Left forelimb (tissue), 1 donor: Measurements from ENCODE around the gene TERC.
"Not testable (repeated sequence)": the region's sequence is repeated elsewhere in the genome, so short reads cannot be mapped to it uniquely, and the experiment has no call there.

Experiments used
- DNase-seq: peaks from one replicate; pipeline ENCODE4 v3.0.0-alpha.2; 2018; ENCODE audit warnings: low spot score

TERC gene

DNA sequence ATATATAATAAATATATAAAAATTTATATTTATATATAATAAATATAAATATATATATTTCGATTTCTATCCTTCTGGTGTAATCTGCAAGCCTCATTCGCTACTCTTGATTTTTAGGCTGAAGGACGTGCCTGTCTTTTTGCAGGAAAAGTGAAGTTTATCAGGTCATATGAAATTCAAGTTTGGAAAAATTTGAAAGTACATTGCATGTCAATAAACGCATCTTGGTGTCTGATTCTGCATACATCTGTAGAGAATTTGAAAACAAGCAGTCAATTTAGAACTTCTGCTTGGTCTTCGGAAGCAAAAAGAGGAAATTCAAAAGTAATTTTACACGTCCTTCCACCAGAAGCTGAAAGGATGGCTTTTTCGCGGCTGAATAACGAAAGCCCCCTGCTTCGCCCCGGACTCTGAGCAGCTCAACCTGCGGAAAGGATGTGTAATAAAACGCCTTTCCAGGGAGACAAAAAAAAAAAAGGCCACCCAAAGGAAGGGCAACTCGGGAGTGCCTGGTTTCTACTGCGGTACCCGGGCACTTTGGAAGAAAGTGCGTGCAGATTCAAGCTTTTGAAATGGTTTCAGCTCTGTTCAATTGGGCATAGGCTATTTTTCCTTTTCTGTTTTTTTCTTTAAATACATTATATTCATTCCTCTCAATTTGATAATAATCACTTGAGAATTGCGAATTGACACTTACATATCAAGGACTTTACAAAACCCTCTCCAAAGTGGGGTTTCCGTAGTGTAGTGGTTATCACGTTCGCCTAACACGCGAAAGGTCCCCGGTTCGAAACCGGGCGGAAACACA, 6.8 kb upstream of the TERC start:
- DNase-seq = peak; percentile 77

- DNase-seq = peak; percentile 83
These were observed 4.7 kb upstream of the TERC start, which contains the start of gene ACTRT3 for GRCh38 chr3:169769287-169770181. TSS of gene ACTRT3 (minus strand) at chr3:169769561. CDS start at chr3:169769520, 41 bp downstream.

DNA sequence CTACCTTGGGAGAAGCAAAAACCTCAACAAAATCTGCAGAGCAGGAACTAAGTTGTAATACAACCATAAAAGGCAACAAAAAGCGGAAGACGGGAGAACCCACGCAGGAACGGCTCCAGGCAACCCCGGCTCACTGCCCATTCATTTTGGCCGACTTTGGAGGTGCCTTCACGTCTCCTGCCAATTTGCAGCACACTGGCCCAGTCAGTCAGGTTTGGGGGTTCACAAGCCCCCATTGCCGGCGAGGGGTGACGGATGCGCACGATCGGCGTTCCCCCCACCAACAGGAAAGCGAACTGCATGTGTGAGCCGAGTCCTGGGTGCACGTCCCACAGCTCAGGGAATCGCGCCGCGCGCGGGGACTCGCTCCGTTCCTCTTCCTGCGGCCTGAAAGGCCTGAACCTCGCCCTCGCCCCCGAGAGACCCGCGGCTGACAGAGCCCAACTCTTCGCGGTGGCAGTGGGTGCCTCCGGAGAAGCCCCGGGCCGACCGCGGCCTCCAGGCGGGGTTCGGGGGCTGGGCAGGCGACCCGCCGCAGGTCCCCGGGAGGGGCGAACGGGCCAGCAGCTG, 463 bp downstream of the TERC start:
- DNase-seq = peak; percentile 86

DNA sequence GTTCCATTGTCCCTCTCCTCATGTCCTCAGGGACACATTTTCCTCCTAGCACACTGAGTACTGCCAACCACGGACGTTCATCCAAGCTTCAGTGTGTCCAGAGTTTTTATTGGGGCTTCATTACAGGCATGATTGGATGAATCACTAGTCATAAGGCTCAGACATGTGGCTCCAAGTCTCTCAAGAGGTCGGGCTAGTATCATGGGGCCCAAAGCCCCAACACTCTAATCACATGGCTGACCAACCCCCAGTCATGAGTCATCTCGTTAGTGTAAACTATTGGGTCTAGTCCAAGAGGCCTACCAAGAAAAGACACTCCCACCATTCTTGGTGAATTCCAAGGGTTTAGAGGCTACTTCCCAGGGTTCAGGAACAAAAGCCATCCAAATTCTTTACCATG, 4.4 kb downstream of the TERC start:
- no peak for DNase-seq

DNA sequence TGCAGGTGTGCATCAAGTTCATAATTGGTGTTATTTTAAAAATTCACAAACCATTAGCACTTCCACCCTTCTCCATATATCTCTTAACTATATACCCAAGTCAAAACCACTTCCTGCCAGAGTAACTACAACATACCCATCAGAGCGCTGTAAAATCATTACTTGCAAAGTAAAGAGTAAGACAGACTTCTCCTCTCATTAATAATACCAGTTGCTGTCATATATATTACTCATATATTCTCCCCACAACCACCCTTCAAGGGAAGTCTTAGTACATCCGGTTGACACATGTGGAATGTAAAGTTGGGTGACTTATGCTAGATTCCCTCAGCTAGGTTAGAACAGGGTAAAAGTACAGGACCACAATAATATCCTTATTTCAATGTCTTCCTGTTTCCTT, 5.6 kb downstream of the TERC start:
- DNase-seq = no peak

GRCh38 chr3:169758359-169758994, 6.4 kb downstream of the TERC start:
- no peak for DNase-seq

- no peak for DNase-seq
These were observed 9.4 kb downstream of the TERC start for GRCh38 chr3:169755488-169755887.

DNA sequence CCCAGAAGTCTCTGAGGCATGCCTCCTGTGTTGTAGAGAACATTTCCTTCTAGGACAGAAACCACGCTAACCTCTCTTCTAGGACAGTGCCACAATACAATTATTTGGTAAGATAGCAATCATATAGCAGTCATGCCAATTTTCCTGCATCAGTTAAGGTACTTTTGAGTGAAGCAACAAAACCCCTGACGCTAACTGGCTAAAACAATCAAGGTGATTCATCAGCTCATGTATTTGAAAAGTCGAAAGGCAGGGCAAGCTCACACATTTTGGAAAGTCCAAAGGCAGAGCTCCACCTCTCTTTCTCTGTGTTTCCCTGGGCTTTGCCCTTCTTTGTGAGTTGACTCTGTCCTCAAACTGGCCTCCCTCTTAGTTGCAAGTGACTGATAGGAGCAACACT, 10.1 kb downstream of the TERC start:
- no peak for DNase-seq

DNA sequence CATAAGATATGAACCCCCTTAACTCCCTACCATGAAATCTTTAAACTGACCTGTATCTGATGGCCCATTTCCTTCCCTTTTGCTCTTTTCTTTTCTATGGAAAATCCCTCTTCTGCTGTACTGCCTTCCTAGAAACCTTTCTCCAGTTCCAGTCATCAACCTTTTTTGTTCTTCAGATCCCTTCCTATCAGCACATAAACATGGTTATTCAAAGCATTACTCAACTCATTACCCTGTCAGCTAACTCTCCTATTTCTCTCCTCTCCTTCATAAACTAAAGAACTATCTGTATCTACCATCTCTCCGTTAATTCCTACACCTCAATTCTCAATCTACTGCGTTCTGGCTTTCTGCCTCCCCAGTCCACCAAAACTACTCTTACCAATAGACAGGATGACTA, 13.0 kb downstream of the TERC start:
- no peak for DNase-seq

- no peak for DNase-seq
These were observed 14.2 kb downstream of the TERC start for GRCh38 chr3:169750665-169751064.

GRCh38 chr3:169748670-169749069, 16.2 kb downstream of the TERC start:
- no peak for DNase-seq

GRCh38 chr3:169746924-169747323, 17.9 kb downstream of the TERC start:
- DNase-seq = no peak

- DNase-seq = no peak
These were observed 20.4 kb downstream of the TERC start for GRCh38 chr3:169744366-169745054.

- no peak for DNase-seq
These were observed 25.8 kb downstream of the TERC start for GRCh38 chr3:169739067-169739466.

DNA sequence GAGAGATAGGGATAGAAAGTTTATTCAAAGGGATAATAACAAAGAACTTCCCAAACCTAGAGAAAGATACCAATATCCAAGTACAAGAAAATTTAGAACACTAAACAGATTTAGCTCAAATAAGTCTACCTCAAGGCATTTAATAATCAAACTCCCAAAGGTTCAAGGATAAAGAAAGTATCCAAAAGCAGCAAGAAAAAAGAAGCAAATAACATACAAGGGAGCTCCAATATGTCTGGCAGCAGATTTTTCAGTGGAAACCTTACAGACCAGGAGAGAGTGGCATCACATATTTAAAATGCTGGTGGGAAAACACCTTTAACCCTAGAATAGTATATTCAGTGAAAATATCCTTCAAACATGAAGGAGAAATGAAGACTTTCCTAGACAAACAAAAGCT, 33.0 kb downstream of the TERC start:
- not testable (repeated sequence) for DNase-seq

- no peak for DNase-seq
These were observed 42.1 kb downstream of the TERC start for GRCh38 chr3:169722724-169723123.

- DNase-seq = not testable (repeated sequence)
These were observed 46.4 kb downstream of the TERC start for GRCh38 chr3:169718415-169718814.
